Right lobe of liver (tissue), 4 donors: ENCODE results near the gene CRAT.

Experiments
- POLR2A ChIP-seq: fragments of 450-650 bp; IDR thresholded peaks from one replicate; pipeline ENCODE4 v1.6.1; 2017; ENCODE audit warnings: antibody characterized with exemption, mild to moderate bottlenecking
- TF ChIP-seq, protein P1 (sequence below), 4 donors: fragments of 200-600 bp in 3 of 4; fragments of 450-650 bp in 1 of 4; IDR thresholded peaks; one replicate each; pipeline versions ENCODE4 v1.5.1 to v1.8.0; 2016 to 2022; ENCODE audit warnings: antibody characterized with exemption in 4 of 4, mild to moderate bottlenecking in 2 of 4
- donor health status: DM: no; HTN: no; CAD: no.
- donor health status: DM: no; HTN: no; CAD: no.
- donor health status: DM: no; HTN: yes; CAD: no.

DNA sequence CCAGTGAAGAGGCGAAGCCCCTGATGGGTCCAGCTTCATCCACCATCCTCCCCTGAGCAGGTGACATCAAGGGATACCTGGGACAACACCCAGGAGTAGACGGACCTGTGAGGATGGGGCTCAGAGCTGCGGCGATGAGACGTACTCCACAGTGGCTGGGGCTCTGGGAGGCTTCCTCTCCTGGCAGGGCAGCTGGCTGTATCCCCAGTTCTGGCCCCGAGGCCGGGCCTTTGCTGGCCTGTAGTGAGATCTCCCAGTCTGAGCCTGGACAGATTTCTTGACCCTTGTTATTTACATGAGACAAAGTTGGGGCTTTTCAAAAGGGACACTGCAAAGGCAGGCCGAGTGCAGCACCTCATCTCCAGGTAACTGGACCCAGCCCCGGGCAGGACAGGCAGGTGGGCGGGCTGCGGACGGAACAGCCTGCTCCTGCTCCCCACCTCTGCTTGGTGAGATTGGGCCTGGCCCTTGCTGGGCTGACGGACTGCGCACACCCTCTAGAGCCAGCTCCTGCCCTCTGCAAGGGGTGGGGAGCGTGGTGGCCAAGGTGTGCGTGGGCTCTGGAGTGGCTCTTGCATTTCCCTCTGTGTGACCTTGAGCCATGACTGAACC lies 44.4 kb upstream of the CRAT start:
- TF ChIP-seq, protein P1, sequence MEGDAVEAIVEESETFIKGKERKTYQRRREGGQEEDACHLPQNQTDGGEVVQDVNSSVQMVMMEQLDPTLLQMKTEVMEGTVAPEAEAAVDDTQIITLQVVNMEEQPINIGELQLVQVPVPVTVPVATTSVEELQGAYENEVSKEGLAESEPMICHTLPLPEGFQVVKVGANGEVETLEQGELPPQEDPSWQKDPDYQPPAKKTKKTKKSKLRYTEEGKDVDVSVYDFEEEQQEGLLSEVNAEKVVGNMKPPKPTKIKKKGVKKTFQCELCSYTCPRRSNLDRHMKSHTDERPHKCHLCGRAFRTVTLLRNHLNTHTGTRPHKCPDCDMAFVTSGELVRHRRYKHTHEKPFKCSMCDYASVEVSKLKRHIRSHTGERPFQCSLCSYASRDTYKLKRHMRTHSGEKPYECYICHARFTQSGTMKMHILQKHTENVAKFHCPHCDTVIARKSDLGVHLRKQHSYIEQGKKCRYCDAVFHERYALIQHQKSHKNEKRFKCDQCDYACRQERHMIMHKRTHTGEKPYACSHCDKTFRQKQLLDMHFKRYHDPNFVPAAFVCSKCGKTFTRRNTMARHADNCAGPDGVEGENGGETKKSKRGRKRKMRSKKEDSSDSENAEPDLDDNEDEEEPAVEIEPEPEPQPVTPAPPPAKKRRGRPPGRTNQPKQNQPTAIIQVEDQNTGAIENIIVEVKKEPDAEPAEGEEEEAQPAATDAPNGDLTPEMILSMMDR (IDR thresholded peaks at IDR 0.05) = no peak
- no peak for TF ChIP-seq POLR2A
